ENCODE data around the gene DHRS7C.
A peak's percentile ranks its signal among the peaks of the same experiment; 100 is the strongest.

DHRS7C gene, protein sequence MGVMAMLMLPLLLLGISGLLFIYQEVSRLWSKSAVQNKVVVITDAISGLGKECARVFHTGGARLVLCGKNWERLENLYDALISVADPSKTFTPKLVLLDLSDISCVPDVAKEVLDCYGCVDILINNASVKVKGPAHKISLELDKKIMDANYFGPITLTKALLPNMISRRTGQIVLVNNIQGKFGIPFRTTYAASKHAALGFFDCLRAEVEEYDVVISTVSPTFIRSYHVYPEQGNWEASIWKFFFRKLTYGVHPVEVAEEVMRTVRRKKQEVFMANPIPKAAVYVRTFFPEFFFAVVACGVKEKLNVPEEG

DNA sequence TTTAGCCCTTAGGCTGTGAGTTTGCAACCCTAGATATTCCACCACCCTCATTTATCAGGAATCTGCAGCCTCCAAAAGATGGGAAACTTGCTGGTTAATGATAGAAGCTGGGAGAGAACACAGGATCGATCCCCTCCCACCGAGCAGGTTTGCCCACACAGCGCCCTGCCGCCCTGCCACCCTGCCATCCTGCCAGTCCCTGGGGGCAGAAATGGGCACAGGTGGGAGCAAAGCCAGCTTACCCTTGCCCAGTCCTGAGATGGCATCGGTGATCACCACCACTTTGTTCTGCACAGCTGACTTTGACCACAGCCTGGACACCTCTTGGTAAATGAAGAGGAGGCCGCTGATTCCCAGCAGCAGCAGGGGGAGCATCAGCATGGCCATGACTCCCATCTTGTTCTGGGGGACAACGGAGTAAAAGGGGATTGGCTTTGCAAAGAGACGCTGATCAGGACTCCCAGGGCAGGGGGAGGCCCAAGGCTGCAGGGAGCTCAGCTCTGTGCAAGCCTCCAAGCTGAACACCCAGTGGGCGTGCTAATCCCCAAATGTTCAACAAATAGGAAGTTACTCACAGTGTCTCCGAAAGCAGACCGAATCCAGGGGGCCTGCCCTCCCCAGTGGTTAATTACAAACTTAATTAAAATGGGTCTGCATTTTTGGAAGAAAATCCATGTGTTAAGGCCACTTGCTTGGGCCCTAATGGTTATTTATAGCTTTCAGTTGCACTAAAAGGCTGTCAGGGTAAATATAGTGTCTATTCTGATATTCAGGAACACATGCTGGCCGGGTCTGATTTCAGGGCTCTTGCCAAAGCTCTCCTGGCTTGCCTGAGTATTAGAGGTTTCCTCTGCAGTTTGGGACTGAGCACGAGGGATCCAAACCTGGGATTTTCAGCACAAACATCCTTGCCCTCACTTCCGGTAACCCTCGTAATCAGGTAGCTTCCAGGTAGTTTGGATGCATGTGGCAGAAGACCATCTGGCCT is at the start of gene DHRS7C:
Gene DHRS7C, minus strand, starts transcription at position 704 of the 988 bp plus-strand sequence. Its CDS starts 308 bp downstream, at position 396.
- Mint-ChIP-seq H3K4me3 (no peak within 1 kb of the TSS), H3K36me3 (no peaks in the 10 kb centered on the region), H3K4me1 (no peaks in the 10 kb centered on the region), H3K9me3 (no peaks in the 10 kb centered on the region), H3K27ac (no peak within 1 kb of the TSS)
- ATAC-seq (no peak), DNase-seq (ENCODE audit: low spot score in 2 of 2) (no peak)

DNA sequence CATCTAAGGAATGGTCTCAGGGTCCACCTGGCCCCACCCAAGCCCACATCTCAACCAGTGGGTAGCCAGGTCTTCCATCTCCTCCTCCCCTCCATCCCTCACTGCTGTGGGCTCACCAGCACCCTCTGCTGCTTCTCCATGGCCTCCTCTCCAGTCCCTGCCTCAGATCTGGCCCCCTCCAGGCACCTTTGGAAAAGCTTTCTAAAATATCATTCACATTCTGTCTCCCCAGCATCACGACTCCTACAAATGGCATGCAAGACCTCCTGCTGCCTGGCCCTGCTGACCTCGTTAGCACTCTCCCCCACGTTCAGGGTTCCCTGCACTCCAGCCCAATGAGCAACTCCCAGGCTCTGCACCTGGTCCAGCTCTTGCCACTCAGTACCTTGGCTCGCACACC is 48.0 kb upstream of the DHRS7C start:
- no peak overlapping the region for H3K27ac Mint-ChIP-seq
- H3K9me3 Mint-ChIP-seq = no peaks in the 10 kb centered on the region
- H3K36me3 Mint-ChIP-seq = no peaks in the 10 kb centered on the region

DNA sequence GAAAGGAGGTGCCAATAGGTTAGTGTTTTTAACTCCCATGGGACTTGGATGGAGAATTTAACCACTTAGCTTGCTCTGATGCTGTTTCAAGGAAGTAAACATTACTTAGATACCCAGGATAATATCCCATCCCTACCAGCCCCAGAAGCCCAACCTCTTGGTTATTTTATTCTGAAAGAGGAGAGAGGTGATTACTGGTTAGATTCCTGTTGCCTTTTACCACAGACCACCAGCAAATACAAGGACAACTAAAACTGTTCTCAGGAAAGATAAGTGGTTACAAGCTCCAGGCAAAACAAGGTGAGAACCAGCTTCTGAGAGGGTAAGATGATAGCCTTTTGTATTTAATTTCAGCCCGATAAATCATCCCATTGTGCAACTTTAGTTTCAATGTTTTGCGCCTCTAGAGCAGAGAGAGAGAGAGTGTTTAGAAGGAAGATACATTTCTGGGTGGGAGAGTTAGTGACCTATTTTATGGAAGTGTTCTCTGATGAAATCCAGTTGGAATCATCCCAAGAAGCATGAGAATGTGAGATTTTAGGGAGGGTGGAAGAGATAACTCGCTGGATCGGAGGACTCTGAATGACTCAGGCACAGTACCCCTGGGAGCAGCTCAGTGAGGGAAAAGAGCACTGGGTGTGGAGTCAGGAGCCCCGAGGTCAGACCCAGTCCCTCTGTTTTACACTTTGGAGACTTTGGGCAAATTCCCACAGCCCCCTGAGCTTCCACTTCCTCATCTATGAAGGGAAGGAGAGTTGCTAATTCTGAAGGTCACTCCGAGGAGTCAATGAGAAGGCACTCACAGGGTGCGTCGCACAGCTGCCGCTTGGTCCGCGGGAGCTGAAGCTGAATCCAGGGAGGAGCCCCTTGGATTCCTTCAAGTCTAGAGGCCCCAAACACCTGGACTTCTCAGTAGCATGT is 46.4 kb upstream of the DHRS7C start:
- no peak overlapping the region for H3K4me3 Mint-ChIP-seq
- H3K36me3 Mint-ChIP-seq = no peaks in the 10 kb centered on the region
- no peak overlapping the region for H3K27ac Mint-ChIP-seq
- ATAC-seq = no peak
- no peak for DNase-seq (ENCODE audit: low spot score in 2 of 2)
- H3K4me1 Mint-ChIP-seq = no peaks in the 10 kb centered on the region
- no peaks in the 10 kb centered on the region for H3K9me3 Mint-ChIP-seq

More for the DNA sequence above, 48.0 kb upstream of the DHRS7C start:
- H3K4me3 Mint-ChIP-seq = no peak overlapping the region
- no peaks in the 10 kb centered on the region for H3K4me1 Mint-ChIP-seq
- no peak for ATAC-seq
- no peak for DNase-seq (ENCODE audit: low spot score in 2 of 2)

DNA sequence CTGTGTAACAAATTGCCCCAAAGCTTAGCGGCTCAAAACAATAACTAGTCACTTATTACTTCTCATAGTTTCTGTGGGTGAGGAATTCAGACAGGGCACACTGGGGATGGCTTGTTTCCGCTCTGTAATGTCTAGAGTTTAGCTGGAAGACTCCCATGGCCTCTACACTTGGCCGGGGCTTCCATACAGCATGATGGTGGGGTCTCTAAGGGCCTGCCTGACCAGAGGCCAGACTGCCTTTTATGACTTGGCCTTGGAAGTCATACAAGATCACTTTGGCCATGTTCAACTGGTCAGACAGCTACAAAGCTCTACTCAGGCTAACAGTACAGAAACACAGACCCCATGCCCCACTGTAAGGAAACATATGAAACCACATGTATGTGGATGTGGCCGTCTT is 42.5 kb upstream of the DHRS7C start:
- ATAC-seq = no peak
- Mint-ChIP-seq H3K27ac (no peak overlapping the region), H3K4me1 (no peaks in the 10 kb centered on the region), H3K4me3 (no peak overlapping the region), H3K9me3 (no peaks in the 10 kb centered on the region), H3K36me3 (no peaks in the 10 kb centered on the region)
- DNase-seq (ENCODE audit: low spot score in 2 of 2) = no peak

DNA sequence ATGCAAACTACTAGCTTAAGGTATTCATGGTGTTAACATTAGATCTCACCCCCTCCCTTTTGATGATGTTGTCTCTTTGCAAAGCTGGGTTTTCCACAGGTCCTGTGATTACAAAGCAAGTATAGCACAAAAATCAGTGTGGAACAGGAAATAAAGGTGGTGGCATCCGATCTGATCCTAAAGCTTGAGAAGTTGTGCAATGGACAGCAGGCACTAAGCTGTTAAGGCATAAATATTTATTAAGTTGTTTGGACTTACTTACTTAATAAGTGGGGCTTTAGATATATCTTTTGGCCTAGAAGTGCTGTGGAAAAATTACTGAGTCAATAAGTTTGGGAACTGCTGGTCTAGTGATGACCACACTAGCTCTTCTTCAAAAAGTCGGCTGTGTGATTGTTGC is 39.3 kb upstream of the DHRS7C start:
- Mint-ChIP-seq H3K4me1 (no peaks in the 10 kb centered on the region), H3K9me3 (no peaks in the 10 kb centered on the region), H3K36me3 (no peaks in the 10 kb centered on the region), H3K4me3 (no peak overlapping the region), H3K27ac (no peak overlapping the region)
- DNase-seq (ENCODE audit: low spot score in 2 of 2) = no peak
- no peak for ATAC-seq

DNA sequence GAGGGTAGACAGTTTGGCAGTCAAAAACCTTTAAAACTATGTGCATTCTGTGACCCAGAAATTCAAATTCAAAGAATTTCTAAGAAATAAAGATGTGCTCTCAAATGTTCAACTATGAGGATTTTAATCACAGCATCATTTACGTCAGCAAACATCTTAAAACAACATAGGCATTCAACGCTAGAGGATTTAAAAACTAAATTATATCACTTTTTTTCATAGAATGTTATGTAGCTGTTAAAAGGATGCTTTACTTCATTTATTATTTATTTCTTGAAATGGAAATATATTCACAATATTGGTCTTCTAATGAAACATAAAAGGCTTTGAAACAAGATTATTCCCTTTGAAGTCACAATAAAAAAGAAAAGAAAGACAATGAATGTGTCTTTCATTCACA is 38.0 kb upstream of the DHRS7C start:
- no peaks in the 10 kb centered on the region for H3K36me3 Mint-ChIP-seq
- H3K9me3 Mint-ChIP-seq = no peaks in the 10 kb centered on the region
- no peak for DNase-seq (ENCODE audit: low spot score in 2 of 2)
- no peak overlapping the region for H3K27ac Mint-ChIP-seq
- no peak overlapping the region for H3K4me3 Mint-ChIP-seq
- H3K4me1 Mint-ChIP-seq = no peaks in the 10 kb centered on the region
- no peak for ATAC-seq

DNA sequence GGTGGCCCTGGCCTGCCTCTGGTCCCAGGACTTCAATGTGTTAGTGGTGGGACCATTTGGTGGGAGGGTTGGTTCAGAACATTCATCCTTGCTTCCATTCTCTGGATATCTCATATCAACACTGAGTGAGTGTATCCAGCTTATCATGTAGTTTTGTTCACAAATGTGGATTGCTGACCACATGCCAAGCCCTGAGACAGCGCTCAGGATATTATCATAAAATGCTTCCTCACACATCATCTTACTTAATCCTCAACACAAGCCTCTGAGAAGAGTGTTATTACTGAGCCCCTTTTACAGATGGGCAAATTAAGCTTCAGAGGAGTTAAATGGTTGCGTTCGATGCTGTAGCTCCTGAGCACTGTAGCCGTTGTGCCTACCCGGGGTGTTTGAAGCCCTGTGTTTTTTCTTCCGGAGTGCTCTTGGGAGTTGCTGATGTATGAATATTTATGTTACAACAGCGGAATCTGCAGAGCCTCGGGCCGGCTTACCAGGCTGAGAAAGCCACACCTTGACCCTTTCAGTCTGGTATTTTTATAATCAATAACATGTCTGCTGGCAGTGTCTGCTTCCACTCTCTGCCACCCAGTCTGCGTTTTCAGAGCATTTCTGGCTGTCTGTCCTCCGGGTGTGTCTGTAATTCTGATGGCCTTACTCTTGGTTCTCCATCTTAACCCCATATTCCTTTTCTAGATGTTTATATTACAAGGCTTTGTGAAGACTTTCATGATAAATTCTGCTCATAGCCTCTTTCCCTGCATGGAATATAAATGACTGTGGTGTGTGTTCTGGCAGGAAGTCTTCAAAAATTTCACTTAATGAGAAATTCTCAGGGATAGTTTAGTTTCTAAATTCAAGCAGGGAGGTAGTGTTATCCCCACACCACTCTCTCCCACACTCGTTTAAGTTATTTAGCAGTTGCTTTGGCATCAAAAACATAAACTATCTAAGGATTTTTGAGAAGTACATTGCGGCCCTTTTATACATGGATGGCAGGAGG is 37.2 kb upstream of the DHRS7C start:
- no peaks in the 10 kb centered on the region for H3K9me3 Mint-ChIP-seq
- DNase-seq (ENCODE audit: low spot score in 2 of 2) = no peak
- H3K27ac Mint-ChIP-seq = no peak overlapping the region
- H3K4me1 Mint-ChIP-seq = no peaks in the 10 kb centered on the region
- no peak overlapping the region for H3K4me3 Mint-ChIP-seq
- no peak for ATAC-seq
- no peaks in the 10 kb centered on the region for H3K36me3 Mint-ChIP-seq

DNA sequence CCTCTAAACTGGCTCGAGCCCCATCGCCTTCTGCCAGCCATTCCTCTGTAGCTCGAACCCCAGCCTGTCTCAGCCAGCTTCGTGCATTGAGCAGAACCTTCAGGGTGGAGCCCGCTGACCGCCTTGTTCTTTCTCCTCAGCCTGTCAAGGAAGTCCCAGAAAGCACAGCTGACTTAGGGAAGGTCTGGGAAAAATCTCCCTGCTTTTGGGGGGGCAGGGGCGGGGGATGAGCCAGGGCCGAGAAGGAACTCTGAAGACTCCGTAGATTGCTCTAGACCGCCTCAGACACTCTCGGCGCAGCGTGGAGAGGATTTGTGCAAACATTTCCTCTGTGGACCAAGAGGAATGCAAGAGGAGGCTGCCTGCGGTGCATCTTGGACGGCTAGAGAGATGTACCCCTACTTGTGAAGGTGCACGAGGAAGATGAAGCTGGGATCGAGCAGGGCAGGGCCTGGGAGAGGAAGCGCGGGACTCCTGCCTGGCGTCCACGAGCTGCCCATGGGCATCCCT is 34.3 kb upstream of the DHRS7C start, which contains the start of gene GLP2R:
Gene GLP2R, plus strand, starts transcription at position 284 of the 510 bp plus-strand sequence. Its CDS starts 140 bp downstream, at position 424.
- DNase-seq (ENCODE audit: low spot score in 2 of 2) (no peak), ATAC-seq (no peak)
- no peaks in the 10 kb centered on the region for H3K4me1 Mint-ChIP-seq
- no peaks in the 10 kb centered on the region for H3K36me3 Mint-ChIP-seq
- H3K9me3 Mint-ChIP-seq = no peaks in the 10 kb centered on the region
- H3K4me3 Mint-ChIP-seq = no peak within 1 kb of the TSS
- no peak within 1 kb of the TSS for H3K27ac Mint-ChIP-seq

DNA sequence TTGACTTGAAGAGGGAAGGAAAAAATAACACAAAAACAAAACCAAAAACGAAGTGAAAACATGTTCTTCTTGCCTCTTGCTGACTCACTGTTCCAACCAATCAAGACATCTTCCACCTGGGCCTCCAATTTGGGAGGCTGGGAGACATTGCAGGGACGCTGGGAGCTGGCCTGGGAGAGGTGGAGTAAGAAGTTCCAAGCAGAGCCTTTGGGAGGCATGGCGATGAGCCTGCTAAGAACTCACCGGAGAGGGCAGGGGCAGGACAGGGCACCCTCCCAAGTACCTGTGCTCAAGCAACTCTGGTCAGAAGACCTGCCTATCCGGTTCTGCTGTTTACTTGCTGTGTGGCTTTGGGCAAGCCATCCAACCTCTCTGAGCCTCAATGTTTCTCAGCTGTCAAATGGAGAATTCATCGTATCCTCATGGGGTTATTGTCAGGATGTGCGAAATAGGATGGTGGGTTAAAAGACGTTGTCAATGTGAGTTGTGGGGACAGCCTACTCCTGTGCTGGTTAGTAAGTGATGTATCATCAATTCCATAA is 33.5 kb upstream of the DHRS7C start:
- Mint-ChIP-seq H3K4me3 (no peak overlapping the region), H3K36me3 (no peaks in the 10 kb centered on the region), H3K27ac (no peak overlapping the region), H3K4me1 (no peaks in the 10 kb centered on the region), H3K9me3 (no peaks in the 10 kb centered on the region)
- no peak for DNase-seq (ENCODE audit: low spot score in 2 of 2)
- ATAC-seq = no peak

DNA sequence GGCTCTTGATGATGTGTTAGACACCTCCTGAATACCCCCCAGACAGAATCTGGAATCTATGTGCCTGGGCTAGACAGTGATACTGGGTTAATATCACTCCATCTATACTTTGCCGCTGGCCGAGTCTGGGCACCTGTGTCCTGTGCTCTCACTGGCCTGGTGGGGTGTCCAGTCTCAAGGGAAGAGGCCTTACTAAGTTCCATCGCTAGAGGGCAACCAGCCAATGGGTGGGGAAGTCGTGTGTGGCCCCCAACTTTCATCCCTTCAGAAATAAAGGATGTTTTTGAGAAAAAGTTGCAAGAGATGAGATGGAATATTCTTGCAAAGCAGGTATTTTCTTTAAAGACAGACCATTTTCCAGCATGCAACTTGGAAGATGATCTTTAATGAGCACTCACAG is 32.7 kb upstream of the DHRS7C start:
- Mint-ChIP-seq H3K4me1 (no peaks in the 10 kb centered on the region), H3K9me3 (no peaks in the 10 kb centered on the region), H3K36me3 (no peaks in the 10 kb centered on the region), H3K4me3 (no peak overlapping the region), H3K27ac (no peak overlapping the region)
- no peak for ATAC-seq
- no peak for DNase-seq (ENCODE audit: low spot score in 2 of 2)

DNA sequence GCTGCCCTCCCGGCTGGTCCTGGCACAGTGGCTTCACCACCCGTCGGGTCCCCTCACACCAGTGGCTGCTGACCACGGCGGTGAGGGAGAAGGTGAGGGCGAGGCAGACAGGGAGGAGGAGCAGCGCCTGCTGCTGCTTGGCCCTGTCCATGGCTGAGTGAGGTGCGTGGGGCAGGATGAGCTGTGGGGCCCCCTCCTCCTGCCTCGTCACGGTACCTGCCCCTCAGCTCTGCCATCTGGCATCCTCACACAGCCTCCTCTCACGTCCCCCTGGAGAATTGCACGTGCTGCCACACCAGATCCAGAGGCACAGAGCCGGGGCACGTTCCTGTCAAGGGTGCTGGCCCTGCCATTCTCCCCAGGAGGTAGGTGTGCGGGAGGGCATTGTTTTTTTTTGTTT is 30.5 kb upstream of the DHRS7C start, which contains the start of gene GSG1L2:
Gene GSG1L2, minus strand, starts transcription at position 159 of the 400 bp plus-strand sequence. Its CDS starts 8 bp downstream, at position 151.
- ATAC-seq (no peak), DNase-seq (ENCODE audit: low spot score in 2 of 2) (no peak)
- no peak within 1 kb of the TSS for H3K27ac Mint-ChIP-seq
- H3K4me1 Mint-ChIP-seq = no peaks in the 10 kb centered on the region
- H3K4me3 Mint-ChIP-seq = no peak within 1 kb of the TSS
- no peaks in the 10 kb centered on the region for H3K36me3 Mint-ChIP-seq
- H3K9me3 Mint-ChIP-seq = no peaks in the 10 kb centered on the region

DNA sequence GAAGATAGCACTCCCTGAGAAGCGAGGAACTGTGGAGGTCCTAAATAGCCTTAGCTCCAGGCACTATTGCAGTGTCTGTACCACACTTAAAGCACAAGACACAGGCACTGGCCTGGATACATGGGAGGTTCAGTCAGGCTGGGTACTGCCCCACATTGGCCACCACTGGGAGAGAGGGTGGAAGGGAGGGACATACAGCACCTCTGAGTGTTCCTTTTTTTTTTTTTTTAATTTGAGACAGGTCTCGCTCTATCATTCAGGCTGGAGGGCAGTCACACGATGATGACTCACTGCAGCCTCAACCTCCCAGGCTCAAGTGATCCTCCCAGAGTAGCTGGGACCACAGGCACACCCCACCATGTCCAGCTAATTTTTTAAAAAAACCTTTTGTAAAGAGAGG is 29.1 kb upstream of the DHRS7C start:
- DNase-seq (ENCODE audit: low spot score in 2 of 2) (no peak), ATAC-seq (peak; percentile 32)
- Mint-ChIP-seq H3K36me3 (no peaks in the 10 kb centered on the region), H3K4me3 (no peak overlapping the region), H3K27ac (no peak overlapping the region), H3K4me1 (peaks cover 7% of the 10 kb centered on the region), H3K9me3 (peaks cover 3% of the 10 kb centered on the region)

DNA sequence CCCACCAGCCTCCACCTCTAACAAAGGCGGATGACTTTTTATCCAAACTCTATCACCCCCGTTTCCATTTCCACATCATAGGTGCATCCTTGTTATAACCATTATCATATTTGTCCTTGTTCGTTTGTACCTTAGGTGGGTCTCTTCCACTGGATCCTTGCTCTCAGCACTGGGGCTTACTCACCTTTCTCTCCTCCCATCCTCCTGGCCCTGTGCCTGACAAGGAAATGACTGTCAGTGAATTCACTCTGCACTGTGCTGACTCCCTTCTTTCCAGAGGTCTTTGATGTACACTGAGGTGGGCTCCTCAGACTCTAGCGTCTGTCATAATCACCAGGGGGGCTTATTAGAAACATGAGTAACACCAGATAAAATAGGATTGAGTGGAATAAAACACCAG is 27.4 kb upstream of the DHRS7C start:
- ATAC-seq (no peak), DNase-seq (ENCODE audit: low spot score in 2 of 2) (no peak)
- Mint-ChIP-seq H3K4me3 (no peak overlapping the region), H3K9me3 (peaks cover 3% of the 10 kb centered on the region), H3K27ac (no peak overlapping the region), H3K4me1 (peaks cover 7% of the 10 kb centered on the region), H3K36me3 (no peaks in the 10 kb centered on the region)
